KG1 (cell line): ENCODE measurements around the gene PARD6G.

ENCODE experiments used
- DNase-seq: peaks from one replicate; lab custom pipeline; 2025; lab: John Stamatoyannopoulos, UW

Gene PARD6G

GRCh38 chr18:80210312-80211083, 36.8 kb downstream of the PARD6G start:
- no peak for DNase-seq

DNA sequence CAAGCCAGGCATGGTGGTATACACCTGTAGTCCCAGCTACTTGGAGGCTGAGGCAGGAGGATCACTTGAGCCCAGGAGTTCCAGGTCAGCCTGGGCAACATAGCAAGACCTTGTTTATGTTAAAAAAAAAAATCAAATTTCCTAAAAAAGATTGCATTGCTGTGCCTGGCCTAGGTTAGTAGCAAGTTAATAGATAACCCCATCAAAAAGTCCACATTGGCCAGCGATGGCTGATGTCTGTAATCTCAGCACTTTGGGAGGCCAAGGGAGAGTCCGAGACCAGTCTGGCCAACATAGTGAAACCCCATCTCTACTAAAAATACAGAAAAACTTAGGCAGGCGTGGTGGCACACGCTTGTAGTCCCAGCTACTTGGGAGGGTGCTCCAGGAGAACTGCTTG, 38.7 kb downstream of the PARD6G start:
- no peak for DNase-seq

DNA sequence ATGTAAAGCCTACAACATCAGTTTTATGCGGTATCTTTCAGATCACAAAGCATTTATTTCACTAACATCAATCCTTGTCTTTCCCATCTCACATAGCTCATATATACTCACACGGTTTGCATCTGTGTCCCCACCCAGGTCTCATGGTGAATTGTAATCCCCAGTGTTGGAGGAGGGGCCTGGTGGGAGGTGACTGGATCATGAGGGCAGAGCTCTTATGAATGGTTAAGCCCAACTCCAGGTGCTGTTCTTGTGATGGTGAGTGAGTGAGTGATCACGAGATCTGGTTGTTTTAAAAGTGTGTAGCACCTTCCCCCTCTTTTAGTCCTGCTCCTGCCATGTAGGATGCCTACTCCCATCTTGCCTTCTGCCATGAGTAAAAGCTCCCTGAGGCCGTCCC, 42.0 kb downstream of the PARD6G start:
- DNase-seq: no peak

GRCh38 chr18:80204142-80204541, 43.2 kb downstream of the PARD6G start:
- no peak for DNase-seq

- DNase-seq: no peak
Observed at GRCh38 chr18:80203249-80203648, 44.1 kb downstream of the PARD6G start.

- no peak for DNase-seq
Observed at GRCh38 chr18:80202264-80202998, 44.9 kb downstream of the PARD6G start.

GRCh38 chr18:80201739-80202138, 45.6 kb downstream of the PARD6G start:
- DNase-seq: no peak

DNA sequence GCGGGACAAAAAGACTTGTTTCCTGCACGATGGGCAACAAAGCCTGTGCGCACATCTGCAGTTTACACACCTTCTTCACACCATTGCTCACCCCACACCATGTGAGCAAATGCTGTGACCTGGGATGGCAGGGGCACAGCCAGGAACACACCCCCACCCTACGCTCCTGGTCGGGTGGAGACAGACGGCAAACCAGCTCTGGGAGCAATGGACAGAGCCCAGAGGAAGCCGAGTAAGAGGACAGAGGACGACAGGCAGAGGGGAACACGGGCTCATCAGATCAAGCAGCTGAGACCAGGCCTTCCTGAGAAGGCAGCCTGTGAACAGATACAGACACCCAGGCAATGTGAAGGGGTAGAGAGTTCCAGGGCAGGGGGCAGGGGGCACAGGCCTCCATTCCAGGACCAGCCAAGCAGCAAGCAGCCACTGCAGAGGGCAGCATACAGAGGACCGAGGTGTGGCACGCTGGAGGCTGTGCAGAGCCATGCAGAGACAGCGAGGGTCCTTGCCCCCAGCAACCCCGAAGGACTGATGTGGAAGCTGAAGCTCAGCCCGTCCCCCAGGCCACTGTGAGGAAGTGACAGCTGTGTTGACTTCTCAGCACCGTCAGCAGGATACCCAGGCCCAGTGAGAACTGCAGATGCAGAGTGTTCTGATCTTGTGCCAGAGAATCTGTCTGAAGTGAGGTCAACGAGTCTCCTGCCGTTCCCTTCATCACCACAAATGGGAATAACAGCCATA, 46.2 kb downstream of the PARD6G start:
- DNase-seq: no peak

DNA sequence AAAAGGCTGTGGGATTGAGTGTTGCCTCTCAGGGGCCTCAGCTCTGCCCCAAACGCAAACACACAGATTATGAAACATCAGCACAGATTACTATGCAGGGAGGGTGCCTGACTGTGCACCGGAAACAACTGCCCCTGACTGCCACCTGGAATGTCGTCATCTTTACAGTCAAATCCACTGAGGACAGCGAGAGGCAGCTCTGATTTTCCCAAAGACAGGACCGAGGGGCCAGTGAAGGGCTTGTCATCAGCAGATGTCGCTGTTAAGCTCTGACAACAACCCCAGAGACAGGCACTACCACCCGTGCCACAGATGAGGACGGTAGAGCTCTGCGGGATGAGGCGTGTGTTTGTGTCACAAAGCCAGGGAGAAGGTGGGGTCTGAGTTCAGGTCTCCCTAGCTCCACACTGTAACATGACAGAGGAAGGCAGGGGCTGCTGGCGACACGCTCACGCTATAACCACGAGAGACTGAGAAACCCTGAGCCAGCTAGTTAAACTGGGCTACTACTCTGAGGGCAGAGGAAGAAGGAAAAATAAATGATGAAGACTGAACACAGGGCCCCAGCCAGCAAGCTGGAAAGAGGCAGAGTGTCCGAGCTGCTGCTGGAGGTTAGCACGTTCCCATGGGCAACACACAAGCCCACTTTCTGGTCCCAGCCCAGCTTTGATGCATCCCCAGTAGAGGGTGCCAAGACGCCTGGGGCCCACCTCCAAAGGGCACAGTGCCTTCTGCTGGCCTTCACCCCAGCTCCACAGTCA, 47.0 kb downstream of the PARD6G start:
- no peak for DNase-seq

DNA sequence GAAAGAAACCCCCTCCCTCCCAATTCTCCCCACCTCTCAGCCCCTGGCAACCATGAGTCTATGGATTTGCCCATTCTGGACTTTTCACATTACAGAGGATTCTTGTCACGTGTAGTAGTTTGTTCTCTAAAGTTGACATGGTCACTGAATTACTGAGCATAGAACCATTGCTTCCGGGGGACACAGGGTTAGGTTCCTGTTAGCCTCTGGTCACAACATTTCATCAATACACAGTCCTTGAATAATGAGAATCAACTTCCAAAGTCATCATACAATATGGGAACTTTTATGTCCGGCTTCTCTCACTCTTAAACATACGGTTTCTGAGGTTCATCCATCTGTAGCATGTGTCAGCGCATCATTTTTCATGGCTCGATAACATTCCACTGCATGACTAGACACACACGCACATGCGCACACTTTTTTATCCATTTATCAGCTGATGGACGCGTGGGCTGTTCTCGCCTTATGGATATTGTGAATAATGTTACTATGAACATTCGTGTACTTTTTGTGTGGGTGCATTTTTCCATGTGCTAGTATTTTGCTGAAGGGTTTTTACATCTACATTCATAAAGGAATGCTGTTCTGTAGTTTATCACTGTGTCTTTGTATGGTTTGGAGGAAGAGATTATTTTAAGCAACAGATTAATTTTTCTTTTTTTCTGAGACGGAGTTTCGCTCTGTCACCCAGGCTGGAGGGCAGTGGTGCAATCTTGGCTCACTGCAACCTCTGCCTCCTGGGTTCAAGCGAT, 48.1 kb downstream of the PARD6G start:
- DNase-seq: no peak

- DNase-seq: no peak
Observed at GRCh38 chr18:80198391-80198790, 48.9 kb downstream of the PARD6G start.

GRCh38 chr18:80197528-80197927, 49.8 kb downstream of the PARD6G start:
- DNase-seq: no peak

DNA sequence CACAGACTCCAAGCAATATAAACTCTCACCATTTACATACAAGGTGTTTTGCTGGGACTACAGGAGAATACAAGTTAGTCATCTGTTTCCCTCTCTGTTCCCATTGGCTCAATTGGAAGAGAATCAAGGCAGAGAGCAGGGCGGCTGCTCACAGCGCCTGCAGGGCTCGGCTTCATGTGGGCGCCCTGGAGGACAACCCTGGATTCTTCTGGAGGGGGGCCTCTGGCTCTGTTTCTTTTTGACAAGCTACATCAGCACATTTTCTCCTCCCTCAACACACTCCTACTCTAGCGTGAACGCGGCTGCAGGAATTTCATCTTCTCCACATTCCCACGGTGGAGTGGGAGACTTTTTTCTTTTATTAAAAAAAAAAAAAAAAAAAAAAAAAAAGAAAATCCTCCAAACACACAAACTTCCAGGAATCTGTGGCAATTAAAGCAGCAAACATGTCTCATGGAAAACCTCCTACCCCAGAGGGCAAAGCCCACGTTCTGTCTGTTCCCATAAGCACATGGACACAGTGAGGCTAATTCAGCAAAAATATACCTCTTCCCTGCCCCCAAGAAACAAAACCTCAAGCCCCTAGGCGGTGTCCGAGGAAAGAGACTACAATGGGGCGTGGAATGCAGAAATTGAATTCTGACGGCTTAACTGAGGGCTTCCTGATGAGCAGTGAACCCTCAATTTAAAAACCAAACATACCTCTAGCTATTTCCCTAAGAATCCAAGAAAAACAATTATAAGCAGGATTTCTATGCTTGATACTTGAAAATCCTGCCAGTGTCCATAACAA, 50.6 kb downstream of the PARD6G start:
- no peak for DNase-seq

DNA sequence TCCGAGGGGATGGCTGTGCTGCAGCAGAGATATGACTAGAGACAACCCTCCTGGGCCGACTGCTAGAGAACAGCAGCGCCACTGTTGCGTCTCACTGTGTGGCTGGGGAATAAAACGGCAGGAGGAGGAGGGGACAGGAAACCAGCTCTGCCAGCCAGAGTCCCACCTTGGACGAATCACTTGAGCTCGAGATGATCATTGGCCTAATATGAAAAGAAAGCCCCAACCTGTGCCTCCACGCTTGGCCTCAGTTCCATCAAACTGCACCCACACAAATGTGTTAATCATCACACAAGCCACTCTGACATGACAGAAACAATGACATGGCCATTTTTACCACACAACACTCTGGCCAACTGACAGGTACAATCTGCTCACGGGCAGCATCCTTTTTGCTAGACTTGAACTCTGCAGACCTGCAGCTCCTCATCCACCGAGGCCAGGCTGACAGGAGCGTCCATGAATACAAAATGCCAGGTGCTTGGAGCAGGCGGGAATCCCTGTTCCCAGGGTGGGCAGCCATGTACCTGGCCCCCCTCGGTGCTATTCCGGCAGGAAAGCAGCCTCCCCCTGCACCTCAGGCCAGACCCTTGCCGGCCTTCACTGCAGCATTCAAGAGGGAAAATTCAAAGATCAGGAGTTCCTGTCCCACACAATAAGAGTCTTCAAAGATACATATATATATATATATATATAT, 52.3 kb downstream of the PARD6G start:
- DNase-seq: no peak

- DNase-seq: no peak
Observed at GRCh38 chr18:80193701-80194100, 53.6 kb downstream of the PARD6G start.

DNA sequence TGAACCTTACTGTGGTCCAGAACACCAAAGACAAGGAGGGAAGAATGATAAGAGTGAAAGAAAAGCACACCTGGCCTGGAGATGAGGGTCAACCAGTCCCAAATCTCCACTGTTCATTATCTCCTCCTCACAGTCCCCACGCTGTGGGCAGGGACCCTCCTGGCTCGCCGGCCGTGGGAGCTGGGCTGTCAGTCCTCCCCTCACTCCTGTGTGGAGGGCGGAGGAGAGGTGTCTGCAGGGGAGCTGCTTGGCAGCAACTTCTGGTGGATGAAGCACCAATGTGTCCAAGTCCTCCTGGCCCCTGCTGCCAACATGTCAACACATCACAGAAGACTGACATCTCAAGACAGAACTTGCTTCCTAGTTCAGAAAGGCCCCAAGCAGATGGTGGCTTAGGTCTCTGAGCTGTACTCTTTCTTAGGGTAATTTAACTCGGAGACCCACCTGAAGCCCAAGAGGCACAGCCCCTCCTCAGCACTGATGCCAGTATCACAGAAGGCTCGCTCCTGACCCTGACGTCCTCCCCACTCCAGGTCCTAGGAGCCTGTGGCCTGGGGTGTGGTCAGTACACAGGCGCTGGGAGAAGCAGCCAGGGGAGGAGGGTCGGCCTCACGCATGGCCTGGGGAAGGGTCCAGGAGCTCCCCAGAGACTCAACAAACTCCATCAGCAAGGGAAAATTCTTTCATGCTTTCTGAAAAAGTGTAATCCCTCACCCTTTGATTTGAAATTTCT, 54.5 kb downstream of the PARD6G start:
- DNase-seq: no peak

GRCh38 chr18:80191907-80192652, 55.2 kb downstream of the PARD6G start:
- no peak for DNase-seq

- DNase-seq: no peak
Observed at GRCh38 chr18:80191264-80191663, 56.0 kb downstream of the PARD6G start.

DNA sequence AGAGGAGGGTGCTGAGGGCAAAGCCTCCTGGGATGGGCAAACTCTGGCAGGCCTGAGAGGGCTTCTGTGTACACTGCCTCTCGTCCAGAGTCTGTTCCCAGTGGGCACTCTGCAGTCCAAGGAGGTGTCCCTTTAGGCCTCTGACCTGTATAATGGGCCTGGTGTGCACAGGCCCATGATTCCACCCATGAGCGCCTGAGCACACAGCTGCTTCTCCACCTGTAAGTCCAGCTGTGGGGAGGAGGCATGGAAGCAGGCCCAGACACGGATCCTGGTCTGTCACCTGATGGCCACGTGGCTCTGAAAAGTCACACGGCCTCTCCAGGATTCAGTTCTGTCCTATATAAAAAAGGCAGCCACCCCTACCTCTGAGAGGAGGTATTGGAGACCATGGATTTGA, 57.0 kb downstream of the PARD6G start:
- no peak for DNase-seq
